Fibroblast of skin of abdomen (primary cell): ENCODE measurements around the gene KDM8.
A peak's percentile ranks its signal among the peaks of the same experiment; 100 is the strongest.

ENCODE experiments used
- DNase-seq: peaks from one replicate; pipeline ENCODE4 v3.0.0-alpha.2; 2013

Gene KDM8

GRCh38 chr16:27216297-27216885, 13.1 kb downstream of the KDM8 start:
- no peak for DNase-seq

- DNase-seq = peak; percentile 68
Measured at GRCh38 chr16:27217256-27217655, 13.9 kb downstream of the KDM8 start.

GRCh38 chr16:27218756-27219155, 15.4 kb downstream of the KDM8 start:
- DNase-seq = no peak

GRCh38 chr16:27219161-27219560, 15.8 kb downstream of the KDM8 start:
- DNase-seq = no peak

GRCh38 chr16:27220120-27220519, 16.8 kb downstream of the KDM8 start:
- no peak for DNase-seq

- DNase-seq = no peak
Measured at GRCh38 chr16:27220527-27220926, 17.2 kb downstream of the KDM8 start.

- DNase-seq = no peak
Measured at GRCh38 chr16:27220991-27221390, 17.7 kb downstream of the KDM8 start.

GRCh38 chr16:27221576-27222248, 18.4 kb downstream of the KDM8 start:
- DNase-seq = no peak

GRCh38 chr16:27222249-27223225, 19.2 kb downstream of the KDM8 start:
- DNase-seq = peak; percentile 42

- DNase-seq = no peak
Measured at GRCh38 chr16:27223226-27223610, 19.9 kb downstream of the KDM8 start.

- DNase-seq = no peak
Measured at GRCh38 chr16:27223701-27224100, 20.4 kb downstream of the KDM8 start.

- no peak for DNase-seq
Measured at GRCh38 chr16:27224271-27224737, 21.0 kb downstream of the KDM8 start.

GRCh38 chr16:27224741-27225300, 21.5 kb downstream of the KDM8 start:
- DNase-seq = no peak

GRCh38 chr16:27225536-27226360, 22.4 kb downstream of the KDM8 start:
- no peak for DNase-seq

- DNase-seq = no peak
Measured at GRCh38 chr16:27226476-27226875, 23.1 kb downstream of the KDM8 start.

- no peak for DNase-seq
Measured at GRCh38 chr16:27226976-27227705, 23.8 kb downstream of the KDM8 start.

- no peak for DNase-seq
Measured at GRCh38 chr16:27228045-27228444, 24.7 kb downstream of the KDM8 start.

GRCh38 chr16:27228621-27229501, 25.5 kb downstream of the KDM8 start:
- DNase-seq = no peak

GRCh38 chr16:27229891-27230470, 26.7 kb downstream of the KDM8 start:
- DNase-seq = no peak

- no peak for DNase-seq
Measured at GRCh38 chr16:27230562-27231001, 27.3 kb downstream of the KDM8 start.
